NCI-H2029 treated with DMSO at 0.1 percent for 48 hours (cell line): Measurements from ENCODE around the gene CCDC85B.

Experiments used
- DNase-seq: peaks from one replicate; lab custom pipeline; 2025; lab: John Stamatoyannopoulos, UW

The CCDC85B gene

DNA sequence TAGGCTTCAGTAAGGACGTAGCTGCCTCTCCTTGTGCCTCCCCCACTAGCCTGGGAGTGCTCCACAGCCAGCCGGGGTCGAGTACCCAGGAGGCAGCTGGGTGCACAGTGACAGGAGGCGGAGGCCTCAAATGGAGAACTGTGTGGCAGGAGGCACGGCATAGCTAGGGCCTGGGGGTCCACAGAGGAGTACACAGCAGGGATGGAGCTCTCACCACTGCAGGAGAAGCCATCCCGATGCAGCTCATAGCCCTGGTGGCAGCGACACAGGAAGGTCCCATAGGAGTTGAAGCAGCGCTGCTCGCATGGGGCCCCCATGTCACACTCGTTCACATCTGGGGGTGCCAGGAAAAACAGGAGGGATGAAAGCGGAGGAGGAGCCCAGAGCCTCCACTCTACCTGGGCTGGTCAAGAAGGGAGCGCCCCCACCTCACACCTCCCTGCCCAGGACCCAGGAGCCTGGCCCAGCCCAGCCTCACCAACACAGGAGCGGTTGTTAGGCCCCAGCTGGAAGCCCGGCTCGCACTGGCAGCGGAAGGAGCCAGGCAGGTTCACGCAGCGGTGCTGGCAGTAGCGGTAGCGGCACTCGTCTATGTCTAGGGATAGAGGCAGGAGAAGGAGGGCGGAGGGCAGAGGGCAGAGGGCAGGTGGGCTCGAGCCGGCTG is 20.7 kb upstream of the CCDC85B start:
- DNase-seq = no peak

DNA sequence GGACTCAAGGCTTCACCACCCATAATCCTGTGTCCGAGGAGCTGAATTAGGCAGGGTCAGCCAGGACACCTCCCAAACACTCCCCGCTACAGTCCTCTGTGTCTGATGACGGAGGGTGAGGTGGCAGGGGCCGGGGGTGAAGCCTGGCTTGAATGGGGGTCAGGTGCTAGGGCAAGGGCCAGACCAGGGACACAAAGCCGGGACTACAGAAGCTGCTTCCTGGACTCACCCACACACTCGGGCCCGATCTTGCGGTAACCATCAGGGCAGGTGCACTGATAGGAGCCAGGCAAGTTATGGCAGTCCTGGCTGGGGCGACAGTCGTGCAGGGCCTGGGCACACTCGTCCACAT is 20.2 kb upstream of the CCDC85B start:
- DNase-seq = no peak

DNA sequence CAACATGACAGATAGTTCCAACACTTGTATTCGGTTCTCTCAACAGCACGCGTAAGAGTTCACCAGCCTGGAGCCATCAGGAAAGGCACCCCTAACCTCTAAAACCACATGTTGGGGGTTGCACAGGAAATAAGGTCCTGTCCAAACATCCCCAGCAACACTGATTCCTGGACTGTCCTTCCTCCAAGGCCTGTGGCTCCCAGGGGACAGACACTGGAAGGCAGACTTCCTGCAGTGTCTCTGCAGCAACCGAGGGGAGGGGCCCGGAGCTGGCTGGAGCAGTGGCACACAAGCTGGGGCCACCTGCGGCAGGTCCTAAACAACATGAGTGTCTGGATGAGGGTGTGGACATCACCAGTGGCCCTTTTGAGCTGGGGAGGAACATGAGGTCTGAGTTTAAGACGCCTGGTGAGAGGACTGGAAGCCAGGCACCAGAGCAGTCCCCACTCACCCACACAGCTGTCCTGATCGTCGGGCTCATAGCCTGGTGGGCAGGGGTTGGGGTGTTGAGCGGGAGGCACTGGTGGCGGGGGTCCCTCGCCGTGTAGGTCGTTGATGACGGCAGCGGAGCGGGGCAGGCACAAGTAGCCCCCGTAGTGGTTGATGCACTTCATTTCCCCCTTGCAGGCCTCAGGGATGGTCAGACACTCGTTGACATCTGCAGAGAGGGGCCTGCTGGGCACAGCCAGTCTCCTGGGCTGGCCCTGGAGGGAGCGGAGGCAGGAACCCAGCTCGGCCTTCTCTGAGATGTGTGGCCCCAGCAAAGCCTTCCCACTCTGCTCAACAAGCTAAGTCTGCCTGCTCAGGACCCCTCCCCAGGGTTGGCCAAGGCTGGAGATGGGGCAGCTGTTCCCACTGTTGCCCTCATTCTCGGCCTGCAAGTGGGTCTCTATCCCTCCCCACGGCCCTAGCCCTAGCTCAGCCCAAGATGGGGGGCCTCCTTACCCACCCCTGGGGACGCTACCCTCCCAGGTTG is 19.5 kb upstream of the CCDC85B start:
- DNase-seq = no peak

DNA sequence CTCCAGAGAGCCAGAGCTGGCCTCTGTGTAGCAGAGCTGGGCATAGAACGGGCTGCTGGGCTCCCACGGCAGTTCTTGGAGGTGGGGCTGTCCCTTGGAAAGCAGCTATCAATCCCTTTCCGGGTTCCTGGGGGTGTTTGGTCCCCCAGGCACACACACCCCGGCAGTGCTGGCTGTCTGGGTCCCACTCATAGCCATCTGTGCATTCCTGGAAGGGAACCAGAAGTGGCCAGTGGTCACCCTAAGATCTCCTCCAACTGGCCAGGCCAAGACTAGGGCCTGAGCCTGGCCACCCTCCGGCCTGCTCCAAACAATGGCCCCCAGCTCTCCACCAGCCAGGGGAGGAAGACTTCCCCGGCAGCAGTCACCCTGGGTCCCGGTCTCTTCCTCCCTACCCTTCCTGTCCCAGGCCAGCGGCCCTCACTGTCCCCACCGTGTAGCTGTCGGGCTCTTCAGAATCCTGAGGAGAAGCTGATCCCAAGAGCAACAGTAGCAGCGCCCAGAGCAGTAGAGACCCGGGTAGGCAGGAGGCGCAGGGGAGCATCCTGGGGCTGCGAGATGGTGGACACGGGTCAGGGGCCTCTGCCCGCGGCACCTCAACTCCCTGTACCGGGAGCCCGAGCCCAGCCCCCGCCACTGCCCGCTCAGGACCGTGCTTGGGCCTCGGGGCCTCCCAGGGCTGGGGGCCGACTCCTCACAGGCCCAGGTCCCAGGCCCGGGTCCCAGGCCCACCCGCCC is 18.5 kb upstream of the CCDC85B start:
- no peak for DNase-seq

DNA sequence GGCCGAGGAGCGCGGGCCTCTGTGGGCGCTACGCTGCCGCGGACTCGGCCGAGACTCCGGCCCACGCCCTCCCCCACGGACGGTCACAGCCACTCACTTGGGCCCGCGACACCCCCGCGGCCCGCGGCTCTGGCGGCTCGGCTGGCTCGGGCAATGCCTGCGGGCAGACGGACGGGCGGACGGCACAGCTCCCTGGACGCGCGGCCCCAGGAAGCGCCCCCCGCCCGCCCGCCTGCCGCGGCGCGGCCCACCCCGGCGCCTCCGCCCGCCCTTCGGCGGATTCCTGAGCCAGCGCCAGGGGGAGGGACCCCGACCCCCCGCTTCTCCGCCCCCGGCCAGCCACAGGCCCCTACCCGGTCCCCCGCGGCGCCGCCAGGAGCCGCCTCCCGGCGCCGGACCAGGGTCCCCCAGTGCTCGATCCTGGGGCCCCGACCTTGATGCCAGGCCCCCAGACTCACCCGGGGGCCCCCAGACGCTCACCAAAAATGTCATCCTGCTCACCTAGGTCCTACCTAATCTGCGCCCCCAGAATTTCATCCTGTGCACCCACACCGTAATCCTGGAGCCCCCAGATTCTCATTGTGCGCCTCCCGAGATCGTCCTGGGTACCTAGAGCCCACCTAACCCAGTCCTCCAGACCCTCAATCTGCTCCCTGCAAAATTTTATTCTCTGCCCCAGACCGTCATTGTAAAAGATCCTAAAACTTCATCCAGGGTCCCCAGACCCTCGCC is 17.7 kb upstream of the CCDC85B start, which contains the start of gene EFEMP2:
Gene EFEMP2 (minus strand): TSS at position 215 of the 732 bp plus-strand sequence. CDS start 446 bp downstream, outside the sequence.
- DNase-seq = no peak

DNA sequence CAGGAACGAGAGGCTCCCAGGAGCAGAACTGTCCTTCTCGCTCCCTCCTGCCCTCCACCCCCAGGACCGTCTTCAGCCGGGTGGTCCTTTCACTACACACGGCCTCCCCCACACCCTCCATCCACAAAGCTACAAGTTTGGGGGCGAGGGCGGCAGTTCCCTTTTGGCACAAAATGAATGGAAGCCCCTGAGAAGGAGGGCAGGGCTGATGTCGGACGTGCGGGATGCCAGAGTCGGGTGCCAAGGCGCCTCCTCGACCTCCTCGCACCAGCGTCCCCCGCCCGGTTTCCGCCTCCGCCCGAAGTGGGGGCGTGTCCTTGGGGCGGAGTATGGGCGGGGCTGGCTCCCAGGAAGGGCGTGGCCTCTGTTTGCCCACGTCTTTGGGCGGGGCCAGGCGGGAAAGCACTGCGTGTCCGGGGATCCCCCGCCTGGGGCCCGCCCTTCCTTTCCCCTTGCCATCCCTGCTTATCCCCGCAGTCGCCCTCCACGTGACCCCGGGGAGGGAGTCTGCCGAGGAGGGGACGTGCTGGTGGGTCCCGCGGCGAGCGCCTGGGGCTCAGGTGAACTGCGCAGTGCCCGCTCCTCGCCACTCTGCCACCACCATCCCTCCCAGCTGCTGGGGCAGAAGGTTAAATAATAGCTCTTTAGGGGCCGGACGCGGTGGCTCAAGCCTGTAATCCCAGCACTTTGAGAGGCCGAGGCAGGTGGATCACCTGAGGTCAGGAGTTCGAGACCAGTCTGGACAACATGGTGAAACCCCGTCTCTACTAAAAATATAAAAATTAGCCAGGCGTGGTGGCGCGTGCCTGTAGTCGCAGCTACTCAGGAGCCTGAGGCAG is 16.9 kb upstream of the CCDC85B start:
- peak; percentile 64 for DNase-seq

DNA sequence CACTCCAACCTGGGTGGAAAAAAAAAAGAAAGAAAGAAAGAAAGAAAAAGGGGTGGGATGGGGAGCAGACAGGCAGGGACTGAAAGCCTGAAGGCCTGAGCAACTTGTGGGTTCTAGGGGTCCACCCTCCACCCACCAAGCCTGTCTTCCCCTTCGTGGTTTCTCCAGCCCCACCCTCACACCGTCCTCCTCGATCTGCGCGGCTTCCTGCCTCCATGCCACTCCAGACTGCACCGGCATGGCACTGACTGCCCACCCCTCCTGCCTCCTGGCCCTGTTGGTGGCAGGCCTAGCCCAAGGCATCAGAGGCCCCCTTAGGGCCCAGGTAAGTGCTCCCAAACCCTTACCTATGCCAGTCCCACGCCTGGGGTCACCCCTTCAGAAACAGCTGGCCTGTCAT is 10.9 kb upstream of the CCDC85B start, which contains the start of gene CTSW:
Gene CTSW (plus strand): TSS at position 221 of the 400 bp plus-strand sequence. CDS start 18 bp downstream, at position 239.
- no peak for DNase-seq

DNA sequence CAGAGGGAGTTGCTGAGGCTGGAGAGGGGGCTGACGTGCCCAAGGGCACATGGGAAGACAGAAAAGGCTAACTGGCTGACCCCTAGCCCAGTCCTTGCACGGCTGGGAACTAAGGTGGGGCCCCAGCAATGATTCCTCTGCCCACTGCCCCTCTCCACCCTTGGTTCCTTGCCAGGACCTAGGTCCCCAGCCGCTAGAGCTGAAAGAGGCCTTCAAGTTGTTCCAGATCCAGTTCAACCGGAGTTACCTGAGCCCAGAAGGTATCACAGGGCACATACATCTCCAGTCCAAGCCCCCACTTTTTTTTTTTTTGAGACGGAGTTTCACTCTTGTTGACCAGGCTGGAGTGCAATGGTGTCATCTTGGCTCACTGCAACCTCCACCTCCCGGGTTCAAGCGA is 10.4 kb upstream of the CCDC85B start:
- no peak for DNase-seq

DNA sequence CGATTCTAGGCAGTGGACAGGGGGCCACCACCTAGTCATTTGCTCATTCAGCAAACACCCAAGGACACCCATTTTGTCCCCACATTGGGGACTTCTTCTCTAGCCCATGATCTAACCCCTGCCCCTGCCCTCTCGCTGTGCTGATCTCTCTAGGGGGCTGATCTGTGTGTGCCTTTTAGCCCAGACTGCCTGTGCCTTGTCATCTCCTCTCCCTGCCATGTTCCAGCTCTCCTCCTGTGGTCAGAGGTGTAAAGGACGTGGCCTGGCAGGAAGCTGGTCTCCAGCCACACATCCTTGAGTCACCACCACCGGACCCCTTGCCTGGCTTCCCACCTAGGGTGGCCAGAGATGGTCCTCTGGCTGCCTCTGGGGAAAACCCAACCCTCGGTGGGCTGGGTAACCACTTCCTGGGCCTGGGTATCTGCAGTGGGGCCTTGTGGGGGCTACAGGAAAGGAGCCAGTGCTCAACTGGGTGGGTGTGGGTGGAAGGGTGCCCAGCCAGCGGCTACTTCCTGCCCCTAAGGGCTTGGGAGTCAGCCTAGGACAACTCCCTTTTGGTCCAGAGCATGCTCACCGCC is 9.5 kb upstream of the CCDC85B start:
- no peak for DNase-seq

DNA sequence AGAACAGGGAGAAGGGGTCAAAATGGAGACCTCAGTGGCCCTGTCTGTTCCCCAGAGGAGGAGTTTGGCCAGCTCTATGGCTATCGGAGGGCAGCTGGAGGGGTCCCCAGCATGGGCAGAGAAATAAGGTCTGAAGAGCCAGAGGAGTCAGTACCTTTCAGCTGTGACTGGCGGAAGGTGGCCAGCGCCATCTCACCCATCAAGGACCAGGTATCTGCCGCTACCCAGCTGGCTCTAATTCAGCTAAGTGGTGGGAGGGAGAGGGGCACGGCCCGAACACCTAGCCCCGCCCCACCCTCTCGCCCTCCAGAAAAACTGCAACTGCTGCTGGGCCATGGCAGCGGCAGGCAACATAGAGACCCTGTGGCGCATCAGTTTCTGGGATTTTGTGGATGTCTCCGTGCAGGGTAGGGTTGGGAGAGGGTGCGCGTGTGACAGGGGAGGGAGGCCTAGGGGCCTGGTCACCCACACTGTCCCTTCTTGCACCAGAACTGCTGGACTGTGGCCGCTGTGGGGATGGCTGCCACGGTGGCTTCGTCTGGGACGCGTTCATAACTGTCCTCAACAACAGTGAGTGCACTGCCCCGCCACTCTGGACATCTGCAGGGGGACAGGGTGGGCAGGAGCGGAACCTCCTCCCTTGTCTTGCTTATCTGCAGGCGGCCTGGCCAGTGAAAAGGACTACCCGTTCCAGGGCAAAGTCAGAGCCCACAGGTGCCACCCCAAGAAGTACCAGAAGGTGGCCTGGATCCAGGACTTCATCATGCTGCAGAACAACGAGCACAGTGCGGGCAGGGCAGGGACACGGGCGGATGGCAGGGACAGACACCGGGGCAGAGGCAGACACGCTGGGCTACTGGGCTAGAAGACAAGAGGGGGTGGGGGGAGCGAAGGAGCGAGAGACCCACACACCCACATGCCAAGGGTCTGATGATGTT is 8.1 kb upstream of the CCDC85B start:
- DNase-seq = no peak

DNA sequence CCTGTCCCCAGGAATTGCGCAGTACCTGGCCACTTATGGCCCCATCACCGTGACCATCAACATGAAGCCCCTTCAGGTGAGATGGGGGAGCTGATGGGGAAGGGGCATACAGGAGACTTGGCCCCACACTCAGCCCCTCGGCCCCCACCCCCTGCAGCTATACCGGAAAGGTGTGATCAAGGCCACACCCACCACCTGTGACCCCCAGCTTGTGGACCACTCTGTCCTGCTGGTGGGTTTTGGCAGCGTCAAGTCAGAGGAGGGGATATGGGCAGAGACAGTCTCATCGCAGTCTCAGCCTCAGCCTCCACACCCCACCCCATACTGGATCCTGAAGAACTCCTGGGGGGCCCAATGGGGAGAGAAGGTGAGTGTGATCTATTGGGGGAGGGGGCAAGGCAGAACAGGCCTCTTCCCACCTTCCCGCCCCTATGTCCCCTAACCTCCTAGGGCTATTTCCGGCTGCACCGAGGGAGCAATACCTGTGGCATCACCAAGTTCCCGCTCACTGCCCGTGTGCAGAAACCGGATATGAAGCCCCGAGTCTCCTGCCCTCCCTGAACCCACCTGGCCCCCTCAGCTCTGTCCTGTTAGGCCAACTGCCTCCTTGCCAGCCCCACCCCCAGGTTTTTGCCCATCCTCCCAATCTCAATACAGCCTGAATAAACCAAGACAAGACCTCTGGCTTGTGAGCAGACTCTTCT is 7.3 kb upstream of the CCDC85B start:
- DNase-seq = no peak

DNA sequence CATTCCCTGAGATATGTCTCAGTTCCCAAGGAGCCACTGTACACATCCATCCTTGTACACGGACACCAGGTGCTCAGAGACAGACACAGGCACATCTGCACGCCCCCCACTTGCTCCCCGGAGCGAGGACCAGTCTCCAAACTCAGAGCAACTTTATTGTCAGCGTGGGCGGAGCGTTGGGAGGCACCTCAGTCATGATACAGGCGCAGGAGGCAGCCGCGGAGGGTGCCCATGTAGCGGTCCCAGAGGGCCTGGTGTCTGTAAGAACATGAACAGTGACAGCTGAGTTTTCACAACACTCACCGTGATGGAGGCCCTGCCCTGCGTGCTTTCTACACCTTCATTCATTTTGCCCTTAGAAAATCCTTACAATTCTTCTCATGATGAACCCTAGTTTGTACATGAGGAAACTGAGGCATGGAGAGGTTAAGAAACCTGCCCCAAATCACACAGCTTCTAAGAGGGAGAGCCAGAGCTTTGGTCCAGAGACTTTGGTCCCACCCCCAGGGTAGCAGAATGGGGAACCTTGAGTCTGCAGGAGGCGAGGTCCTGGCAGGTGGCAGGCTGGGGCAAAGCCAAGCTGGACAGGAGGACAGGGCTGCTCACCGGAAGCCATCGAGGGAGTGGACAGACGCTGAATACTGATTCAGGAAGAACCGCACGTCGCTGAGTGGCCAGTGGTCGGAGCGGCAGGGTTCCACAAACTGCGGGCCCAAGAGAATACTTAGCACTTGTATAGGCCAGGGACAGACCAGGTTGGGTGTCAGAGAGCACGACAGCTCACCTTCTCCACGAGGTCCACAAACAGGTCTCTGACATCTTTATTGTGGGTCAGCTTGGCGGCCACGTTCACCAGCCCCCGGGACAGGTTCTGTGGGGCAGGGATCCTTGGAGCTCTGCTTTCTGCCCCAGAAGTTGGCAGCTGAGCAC is 6.4 kb upstream of the CCDC85B start:
- DNase-seq = no peak

DNA sequence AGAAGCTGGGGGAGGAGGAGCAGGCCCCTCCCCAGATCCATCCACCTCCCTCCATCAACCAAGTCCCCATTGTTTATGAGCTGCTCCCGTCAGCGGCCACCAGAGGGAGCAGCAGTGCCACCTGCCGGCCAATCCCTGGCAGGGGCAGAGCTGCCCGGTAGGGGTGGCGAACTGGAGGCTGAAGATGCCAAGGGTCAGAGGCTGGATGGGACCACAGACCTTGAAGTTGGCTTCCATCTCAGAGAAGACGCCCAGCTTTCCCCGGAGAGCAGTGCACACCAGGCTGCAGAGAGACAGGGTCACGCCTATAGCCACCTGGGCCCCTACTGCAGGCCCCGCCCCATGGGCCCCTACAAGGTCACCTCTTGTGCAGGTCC is 5.8 kb upstream of the CCDC85B start:
- DNase-seq = peak; percentile 35

DNA sequence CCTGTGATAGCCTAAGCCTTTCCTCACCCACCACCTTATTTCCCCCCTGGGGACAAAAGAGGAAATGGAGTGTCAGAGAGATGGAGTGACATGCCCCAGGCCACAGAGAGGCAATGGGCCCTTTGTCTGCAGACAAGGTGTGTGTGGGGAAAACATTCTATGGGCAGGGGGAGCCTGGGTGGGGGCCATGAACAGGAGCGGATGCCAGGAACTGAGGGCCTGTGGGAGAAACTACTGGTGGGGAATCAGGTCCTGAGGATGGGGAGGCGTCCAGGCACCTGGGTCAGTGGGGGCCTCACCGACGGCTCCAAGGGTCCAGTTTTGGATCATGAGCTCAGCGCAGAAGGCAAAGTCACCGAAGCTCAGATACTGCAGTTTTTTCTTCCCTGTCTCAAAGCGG is 5.2 kb upstream of the CCDC85B start:
- DNase-seq = no peak

DNA sequence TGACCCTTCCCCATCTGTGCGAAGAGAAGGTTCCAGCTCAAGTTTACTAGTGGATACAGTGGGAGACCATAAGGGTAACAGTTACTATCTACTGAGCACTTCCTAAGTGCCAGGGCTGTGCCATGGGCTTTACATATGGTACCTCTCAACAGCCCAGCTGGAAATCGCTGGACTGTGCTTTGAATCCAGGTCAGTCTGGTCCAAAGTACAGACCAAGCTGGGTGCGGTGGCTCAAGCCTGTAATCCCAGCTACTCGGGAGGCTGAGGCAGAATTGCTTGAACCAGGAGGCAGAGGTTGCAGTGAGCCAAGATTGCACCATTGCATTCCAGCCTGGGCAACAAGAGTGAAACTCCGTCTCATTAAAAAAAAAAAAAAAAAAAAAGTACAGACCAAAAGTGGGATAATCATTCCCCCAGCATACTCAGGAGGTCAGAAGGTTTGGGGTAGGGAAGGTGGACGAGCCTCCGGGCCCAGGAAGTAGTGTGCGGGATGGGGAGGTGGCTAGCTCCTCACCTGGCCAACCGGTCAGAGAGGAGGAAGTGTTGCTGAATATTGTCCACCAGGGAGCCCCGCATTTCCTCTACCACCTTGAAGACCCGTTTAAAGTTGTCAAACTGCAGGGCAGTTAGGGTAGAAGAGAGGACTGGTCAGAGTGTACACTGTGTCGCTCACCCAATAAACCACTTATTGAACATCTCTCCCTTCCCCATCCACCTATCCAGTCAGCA is 4.5 kb upstream of the CCDC85B start:
- no peak for DNase-seq

DNA sequence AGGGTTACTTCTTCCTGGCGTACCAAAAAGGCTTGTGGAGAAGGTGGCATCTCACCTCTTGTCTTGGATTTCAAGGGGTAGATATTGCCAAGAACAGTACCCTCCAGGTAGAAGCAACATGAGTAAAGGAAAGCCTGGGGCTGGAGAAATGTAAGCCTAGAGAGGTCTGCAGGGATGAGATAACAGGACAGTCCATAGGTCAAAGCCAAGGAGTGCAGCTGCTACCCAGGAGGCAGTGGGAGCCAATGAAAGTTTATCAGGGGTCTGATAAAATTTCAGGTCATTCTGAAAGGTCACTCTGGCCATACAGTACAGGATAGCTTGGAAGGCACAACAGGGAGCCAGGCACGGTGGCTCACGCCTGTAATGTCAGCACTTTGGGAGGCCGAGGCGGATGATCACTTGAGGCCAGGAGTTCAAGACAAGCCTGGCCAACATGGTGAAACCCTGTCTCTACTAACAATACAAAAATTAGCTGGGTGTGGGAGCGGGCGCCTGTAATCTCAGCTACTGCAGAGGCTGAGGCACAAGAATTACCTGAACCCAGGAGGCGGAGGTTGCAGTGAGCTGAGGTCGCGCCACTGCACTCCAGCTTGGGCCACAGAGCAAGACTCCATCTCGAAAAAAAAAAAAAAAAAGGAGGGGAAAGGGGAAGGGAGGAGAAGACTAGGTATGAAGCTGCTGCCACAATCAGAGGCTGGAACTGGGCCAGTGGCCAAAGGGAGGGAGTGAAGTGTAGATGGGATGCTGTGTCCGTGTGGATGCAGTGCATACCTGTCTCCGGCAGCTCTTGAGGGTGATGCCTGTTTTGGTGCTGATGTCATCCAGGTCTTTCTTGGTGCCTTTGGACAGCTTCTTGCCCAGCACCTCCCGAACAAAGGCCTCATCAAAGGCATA is 3.4 kb upstream of the CCDC85B start:
- no peak for DNase-seq
